Measurements from ENCODE around the gene GTF2F1. TPM values are rescaled to one million over a fixed set of nuclear protein-coding genes. Genes with fewer than 3 reads are reported as not detected.

Gene GTF2F1
- total and polyA plus RNA-seq, 10 of the 15 experiments (the other 5 are each of a cell fraction or from before 2014, with no cell fraction given), result 4.5 to 61.7 (median 48.5) TPM

DNA sequence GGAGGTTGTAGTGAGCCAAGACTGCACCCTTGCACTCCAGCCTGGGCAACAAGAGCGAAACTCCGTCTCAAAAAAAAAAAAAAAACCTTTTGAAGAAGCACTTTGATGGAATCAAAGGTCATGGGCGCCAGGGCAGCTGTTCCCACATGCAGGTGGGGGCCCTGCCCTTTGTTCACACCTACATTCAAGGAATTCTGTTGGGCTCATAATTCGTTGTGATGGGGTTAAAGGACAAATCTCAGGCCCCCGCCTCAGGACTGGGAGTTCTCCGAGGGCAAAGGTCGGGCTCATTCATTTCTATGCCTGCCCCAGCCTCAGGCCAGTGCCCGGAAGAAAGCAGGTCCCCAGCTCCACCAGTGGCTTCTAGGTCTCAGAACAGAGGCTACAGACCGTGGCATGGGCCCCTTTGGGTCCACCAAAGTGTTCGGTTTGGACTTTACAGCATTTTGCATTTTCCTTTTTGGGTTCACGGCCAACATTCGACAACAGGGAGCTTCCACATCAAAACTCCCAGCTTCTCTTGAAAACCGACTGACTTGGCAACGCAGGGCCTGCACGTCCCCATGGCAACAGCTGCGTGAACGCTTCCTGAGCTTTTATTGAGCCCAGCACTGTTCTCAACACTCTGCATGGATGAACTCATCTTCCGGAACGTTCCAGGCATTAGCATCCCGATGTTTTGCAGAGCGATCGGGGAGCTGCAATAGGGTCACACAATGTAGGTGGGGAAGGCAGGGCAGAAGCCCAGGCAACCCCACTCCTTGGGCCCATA, 10.1 kb upstream of the GTF2F1 start:
- WGBS (ENCODE audit: insufficient coverage, insufficient replicate concordance, low lambda C conversion rate, missing lambda C conversion rate), result 53% methylated on average over 20 of the region's 22 CpGs
- POLR2A ChIA-PET, result no interaction called here
- FAIRE-seq, result no peak
- Histone ChIP-seq H3K27ac (ENCODE audit: control insufficient read depth, insufficient read depth) (no peak overlapping the region), H3K9me3 (replicated peaks; ENCODE audit: control insufficient read depth, insufficient read depth, low read length) (no peaks in the 10 kb centered on the region), H3K79me2 (ENCODE audit: control insufficient read depth, insufficient read depth, low read length) (no peaks in the 10 kb centered on the region), H3K36me3 (ENCODE audit: control insufficient read depth in 2 of 2, insufficient read depth in 2 of 2, low read length in 1 of 2) (no peaks in the 10 kb centered on the region), H3K4me3 (no peak overlapping the region), H3K27me3 (replicated peaks in 1 of 2; ENCODE audit: control insufficient read depth in 2 of 2, insufficient read depth in 2 of 2, low read length in 1 of 2) (no peaks in the 10 kb centered on the region), H3K4me2 (ENCODE audit: control insufficient read depth, insufficient read depth) (no peak overlapping the region), H3K9ac (ENCODE audit: control insufficient read depth, insufficient read depth, low read length) (no peak overlapping the region), H4K20me1 (ENCODE audit: control insufficient read depth, insufficient read depth) (no peaks in the 10 kb centered on the region), H3K4me1 (ENCODE audit: control insufficient read depth, insufficient read depth, low read length) (no peaks in the 10 kb centered on the region), H2AFZ (ENCODE audit: control insufficient read depth, low read depth, low read length) (no peak overlapping the region)
- in situ Hi-C loops (cut with MboI), result no loop called here
- TF ChIP-seq YY1 (IDR thresholded peaks at IDR 0.05; ENCODE audit: low read depth, low read length) (no peak), POLR2AphosphoS2 (IDR thresholded peaks at IDR 0.05; ENCODE audit: low read depth, low read length) (no peak), SRF (IDR thresholded peaks at IDR 0.05; ENCODE audit: low read depth in 2 of 2, low read length in 2 of 2) (no peak), RAD21 (IDR thresholded peaks at IDR 0.05; ENCODE audit: insufficient read depth, low read depth, low read length) (no peak), CREM (IDR thresholded peaks at IDR 0.05; ENCODE audit: low read depth) (no peak), TCF3 (IDR thresholded peaks at IDR 0.05; ENCODE audit: borderline replicate concordance, insufficient read depth, low read depth, low read length) (no peak), RAD51 (IDR thresholded peaks at IDR 0.05) (no peak), PML (IDR thresholded peaks at IDR 0.05; ENCODE audit: low read length) (no peak), POU2F2 (IDR thresholded peaks at IDR 0.05; ENCODE audit: borderline replicate concordance, low read depth, low read length) (no peak), RCOR1 (conservative IDR thresholded peaks at IDR 0.05; ENCODE audit: low read depth, low read length) (no peak), NFIC (IDR thresholded peaks at IDR 0.05; ENCODE audit: low read depth, low read length) (no peak)
- SMC1A ChIA-PET (ENCODE audit: uncharacterized antibody, unreplicated experiment), result interaction anchor here (0.5 to 1.2 kb wide), 2 partner anchors 8 to 266 kb away, joined by 3 read pairs; no protein-coding TSS in a partner anchor
- RAD21 ChIA-PET (ENCODE audit: unreplicated experiment), result no interaction called here
- no peak for ATAC-seq
- CTCF ChIA-PET, result interaction anchor here (0.6 kb wide), 1 partner anchor 97 kb away, joined by 3 read pairs; no protein-coding TSS in a partner anchor
- intact Hi-C loops (cut with micrococcal nuclease; ENCODE audit: unreplicated experiment), result no loop called here
- no TSS peak for BruUV-seq (replicated peaks)
- DNase-seq (ENCODE audit: low read depth, low spot score), result no peak
